Measurements from ENCODE around the gene PPP1R10. TPM values are rescaled to one million over a fixed set of nuclear protein-coding genes. Genes with fewer than 3 reads are reported as not detected.

PPP1R10 gene
- polyA plus RNA-seq, 10 donors, result 25.9 to 38.8 (median 29.8) TPM

DNA sequence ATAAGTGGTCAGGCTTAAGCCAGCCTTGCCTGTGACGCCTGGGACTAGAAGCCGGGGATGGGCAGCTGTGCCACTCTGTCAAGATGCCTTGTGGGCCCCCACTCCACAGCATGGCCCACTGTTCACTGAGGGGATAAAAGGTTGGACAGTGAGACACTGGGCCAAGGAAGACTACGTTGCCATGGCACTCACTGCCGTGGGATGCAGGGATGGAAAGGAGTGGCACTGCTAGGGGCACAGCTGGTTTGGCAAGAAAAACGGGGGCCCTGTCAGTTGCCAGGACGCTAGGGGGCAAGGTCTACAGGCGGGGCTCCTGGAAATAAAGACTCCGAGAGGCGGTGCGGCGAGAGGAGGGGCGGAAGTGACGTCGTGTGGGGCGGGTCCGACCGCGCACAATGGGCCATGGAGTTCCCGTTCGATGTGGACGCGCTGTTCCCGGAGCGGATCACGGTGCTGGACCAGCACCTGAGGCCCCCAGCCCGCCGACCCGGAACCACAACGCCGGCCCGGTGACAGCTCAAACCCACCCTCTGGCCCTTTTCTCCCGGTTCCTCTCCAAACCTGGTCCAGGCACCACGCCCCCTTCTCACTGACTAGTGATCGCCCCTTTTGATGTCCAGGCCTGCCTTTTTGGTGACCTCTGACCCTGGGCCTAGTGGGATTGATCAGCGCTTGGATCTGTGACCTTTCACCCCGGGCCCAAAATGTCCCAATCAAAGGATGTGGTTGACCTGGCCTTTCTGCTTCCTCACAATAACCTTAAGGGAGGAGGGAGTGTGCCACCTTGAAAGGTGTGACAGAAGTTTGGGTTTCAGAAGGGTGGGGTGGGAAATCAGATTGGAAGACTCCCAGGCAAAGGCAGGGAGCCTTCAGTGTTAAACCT lies 9.7 kb upstream of the PPP1R10 start, which contains the start of gene ATAT1:
TSS of gene ATAT1 (plus strand) at position 391 of the 883 bp plus-strand sequence.
- peak; percentile 78 to 96 (median 91) for DNase-seq

DNA sequence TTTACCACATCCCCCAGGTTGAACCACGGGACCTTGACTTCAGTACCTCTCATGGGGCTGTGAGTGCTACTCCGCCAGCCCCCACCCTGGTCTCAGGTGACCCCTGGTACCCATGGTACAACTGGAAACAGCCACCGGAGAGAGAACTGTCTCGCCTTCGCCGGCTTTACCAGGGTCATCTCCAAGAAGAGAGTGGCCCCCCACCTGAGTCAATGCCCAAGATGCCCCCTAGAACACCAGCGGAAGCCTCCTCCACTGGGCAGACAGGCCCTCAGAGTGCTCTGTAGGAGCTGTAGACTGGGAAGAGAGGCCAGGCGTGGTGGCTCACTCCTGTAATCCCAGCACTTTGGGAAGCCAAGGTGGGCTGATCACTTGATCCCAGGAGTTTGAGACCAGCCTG lies 8.5 kb upstream of the PPP1R10 start:
- DNase-seq, result no peak

GRCh38 chr6:30619561-30619960 lies 2.5 kb upstream of the PPP1R10 start:
- no peak for DNase-seq

DNA sequence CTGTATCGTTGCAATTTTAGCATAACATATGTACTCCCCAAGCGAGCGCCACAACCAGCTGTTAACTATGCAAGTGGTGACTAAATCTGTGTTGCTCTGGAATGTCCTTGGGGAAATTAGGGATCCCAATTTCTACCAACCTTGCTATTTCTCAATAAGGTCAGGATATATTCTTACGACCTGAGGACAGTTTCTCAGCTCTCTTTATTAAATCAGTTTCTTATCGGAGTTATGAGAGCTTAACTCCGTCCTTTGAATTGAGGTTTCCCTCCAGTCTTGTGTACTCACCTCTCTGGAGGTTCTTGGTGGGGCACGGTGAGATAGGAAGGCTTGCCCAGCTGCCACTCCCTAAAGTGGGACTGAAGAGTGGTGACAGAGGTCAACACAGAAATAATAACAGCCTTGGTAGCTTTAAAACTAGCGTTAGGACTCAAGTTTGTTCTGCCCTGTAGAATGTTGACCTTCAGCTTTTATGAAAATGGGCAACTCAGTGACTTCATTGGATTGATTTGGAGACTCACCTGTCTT lies 1.3 kb upstream of the PPP1R10 start:
- peak in 1 of 3 donors; percentile 11 for DNase-seq

GRCh38 chr6:30617565-30618269 lies 674 bp upstream of the PPP1R10 start, which contains the start of gene MRPS18B:
MRPS18B (plus strand) TSS chr6:30617840; CDS start chr6:30617866, 26 bp downstream.
- DNase-seq, result peak; percentile 99 to 100 (median 99)

DNA sequence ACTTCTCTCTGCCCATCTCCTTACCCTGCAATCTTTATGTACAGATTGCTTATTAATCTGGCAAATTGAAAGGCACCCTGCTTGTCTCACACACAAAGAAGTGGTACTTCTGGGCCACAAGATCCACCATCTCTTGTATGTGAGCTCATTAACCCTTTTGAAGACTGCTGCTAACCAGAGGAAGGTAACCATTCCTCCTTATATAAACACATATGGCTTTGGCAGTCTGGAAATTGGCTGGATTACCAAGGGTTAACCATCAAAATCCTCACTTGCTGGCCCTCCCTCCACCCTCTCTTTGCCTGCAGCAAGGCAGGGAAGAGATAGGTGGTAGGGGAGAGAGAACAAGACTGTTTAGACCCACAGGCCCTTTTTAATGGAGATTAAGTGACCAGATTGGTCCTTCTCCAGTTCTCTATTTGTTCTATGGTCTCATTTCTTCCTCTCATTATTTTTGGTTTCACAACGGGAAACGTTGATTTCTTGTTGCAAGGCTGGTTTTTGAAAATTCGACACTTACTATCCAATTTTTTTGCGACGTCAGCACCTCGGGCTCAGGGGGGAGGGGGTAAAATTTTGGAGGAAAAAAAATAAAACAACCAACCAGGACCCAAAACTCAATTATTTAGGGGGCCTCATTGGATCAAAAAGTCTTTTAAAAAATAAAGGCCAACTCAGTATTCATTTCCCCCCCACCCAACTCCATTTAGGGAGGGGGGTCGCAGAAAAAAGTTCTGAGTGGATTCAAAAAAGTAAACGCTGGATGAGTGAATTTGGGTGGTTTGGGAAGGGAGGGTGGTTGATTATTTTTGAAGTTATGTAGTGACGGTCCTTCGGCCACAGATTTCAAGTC lies 859 bp downstream of the PPP1R10 start:
- peak; percentile 49 to 86 (median 57) for DNase-seq

- DNase-seq, result peak; percentile 90 to 94 (median 90)
These were observed 1.7 kb downstream of the PPP1R10 start for GRCh38 chr6:30615219-30615957.

- peak; percentile 97 to 99 (median 98) for DNase-seq
These were observed 2.2 kb downstream of the PPP1R10 start for GRCh38 chr6:30614843-30615218.

DNA sequence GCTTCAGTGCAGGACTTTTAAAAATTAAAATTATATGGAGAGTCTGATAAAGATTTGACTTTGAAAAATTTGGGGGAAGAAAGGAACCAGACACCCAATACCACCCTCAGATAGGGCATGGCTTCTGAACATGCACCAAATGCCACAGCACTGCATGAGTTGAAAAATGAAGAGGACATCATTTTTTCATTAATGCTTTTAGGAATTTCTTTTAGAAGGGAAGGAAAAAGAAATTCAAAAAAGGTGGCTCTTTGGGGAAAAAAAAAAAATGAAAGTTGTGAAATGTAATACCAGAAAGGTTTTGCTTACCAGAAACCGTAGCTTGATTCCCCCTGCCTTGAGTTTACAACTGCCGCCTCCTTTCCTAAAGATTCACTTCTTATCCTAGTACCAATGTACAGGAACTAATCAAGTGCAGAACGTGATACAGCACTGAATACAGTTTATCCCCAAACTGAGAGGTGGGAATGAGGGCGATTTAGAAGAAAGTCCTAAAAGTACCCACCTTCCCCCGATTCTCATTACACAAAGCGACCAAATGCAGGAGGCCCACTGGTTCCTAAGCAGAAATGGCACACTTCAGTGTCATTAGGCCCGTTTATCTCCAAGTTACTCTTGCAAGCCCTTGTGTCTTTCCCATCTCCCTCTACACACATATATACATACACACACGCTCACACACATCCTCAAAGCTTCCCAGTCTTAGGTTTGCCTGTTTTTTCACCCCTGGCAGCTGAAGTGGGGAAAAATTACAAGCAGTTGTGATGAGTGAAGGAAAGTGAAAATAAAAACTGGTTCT lies 2.8 kb downstream of the PPP1R10 start:
- DNase-seq, result peak in 1 of 3 donors; percentile 28

DNA sequence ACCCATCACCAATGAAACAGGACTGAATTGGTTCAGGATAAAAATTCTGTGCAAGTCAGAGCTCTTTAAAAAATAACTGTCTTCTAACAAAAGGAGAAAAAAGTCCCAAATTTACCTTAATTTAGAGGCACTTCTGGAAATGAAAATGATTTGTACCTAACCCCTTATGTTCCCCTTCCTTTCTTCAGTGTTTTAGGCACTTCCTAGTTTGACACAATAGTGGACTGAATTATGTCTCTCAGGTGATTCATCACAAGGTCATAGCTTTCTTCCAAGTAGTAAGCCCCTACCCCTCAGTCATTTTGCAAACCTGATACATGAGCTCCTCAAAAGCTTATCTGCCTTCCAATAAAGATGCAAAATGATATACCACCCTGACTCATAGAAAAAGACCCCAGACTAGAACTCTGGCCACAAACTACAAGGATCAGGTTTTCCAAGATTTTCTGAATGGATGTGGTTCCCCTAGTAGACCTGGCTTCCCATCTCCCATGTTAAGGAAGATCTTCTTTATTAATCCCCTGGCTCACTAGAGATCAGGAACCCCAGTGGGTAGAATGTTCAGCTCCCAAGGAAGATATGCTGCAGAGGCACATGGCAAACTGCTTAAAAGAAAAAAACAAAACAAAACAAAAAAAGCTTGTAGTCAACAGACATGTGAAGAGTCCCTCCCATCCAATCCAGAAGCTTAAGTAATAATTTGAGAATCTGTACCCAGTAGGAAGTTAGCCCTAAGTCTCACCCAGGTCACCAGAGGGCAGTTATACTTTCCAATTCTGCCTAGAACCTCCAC lies 3.6 kb downstream of the PPP1R10 start:
- no peak for DNase-seq

DNA sequence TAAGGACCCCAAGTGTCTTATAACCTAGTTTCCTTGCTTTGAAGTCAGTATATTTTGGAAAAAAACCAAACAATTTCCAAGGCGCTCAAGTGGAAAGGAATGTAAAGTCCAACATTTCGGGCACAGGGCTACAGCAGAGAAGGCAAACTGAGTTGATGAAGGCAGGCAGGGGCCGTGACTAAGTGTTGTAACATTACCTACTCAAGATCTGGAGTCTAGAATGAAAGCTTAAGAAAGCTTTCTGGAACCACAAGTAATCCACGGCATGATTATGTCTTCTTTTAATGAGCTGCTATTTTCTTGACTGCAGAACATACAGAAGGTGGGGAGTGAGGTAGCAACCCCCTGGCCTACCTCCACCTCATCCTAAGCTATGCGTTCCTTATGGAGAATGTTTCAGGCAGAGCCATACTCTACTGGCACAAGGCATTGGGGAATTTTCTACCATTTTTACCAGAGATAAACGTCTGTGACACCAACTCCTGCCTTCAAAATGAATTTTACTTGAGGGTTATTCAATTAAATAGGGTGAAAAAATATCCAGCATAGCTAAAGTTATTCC lies 4.3 kb downstream of the PPP1R10 start:
- DNase-seq, result no peak

DNA sequence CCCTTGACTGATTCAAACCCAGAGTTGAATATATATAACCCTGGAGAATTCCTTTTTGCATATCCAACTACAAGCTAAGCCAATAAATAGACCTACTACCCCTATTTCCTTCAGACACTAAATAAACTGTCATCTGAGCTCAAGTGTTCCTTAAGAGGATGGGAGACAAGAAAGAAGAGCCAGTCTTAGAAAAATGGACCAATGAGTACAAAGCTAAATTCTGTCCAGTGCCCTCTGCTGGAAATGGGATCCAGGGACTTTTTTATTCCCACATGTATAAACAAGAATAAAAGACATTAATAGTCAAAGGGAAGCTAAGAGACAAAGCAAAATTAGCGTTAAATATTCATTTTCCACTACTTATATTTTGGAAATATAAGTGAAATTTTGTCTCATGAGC lies 4.8 kb downstream of the PPP1R10 start:
- DNase-seq, result no peak

GRCh38 chr6:30611856-30612194 lies 5.2 kb downstream of the PPP1R10 start:
- no peak for DNase-seq

- no peak for DNase-seq
These were observed 5.7 kb downstream of the PPP1R10 start for GRCh38 chr6:30611150-30611855.

DNA sequence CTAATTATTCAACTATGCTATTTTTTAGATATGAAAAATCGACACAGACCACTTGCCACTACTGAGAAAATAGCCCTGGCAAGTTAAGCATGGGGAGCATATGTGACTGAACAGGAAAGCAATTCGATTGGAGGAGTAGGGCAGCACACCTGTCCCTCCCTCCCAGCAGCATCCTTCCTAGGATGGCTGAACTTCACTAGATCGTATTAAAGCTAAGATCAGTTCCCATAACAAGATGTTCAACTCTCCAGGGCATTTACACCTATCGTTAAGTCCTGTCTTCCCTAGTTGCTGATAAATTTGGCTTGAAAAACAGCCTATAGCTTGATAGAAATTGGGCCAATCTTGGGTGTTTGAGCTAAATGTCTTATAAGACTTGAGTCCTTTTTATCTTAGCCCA lies 7.0 kb downstream of the PPP1R10 start:
- DNase-seq, result no peak

DNA sequence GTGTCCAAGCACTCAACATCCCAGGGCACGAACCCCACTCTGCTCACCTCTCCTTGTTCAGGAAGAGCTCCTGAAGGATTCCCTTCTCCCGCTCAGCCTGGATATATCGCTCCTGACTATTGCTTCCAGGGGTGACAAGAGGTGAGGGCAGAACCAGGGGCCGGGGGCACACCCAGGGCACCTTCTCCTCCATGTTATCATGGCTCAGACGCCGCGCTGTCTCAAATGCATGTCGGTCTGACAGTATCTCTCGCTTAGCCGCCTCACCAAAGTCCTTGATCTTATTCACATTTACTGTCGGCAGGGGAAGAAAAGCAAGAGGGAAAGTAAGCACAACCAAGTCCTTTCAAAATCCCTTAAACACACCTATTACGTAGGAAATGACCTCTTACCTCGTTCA lies 13.1 kb downstream of the PPP1R10 start:
- DNase-seq, result no peak

GRCh38 chr6:30601815-30602641 lies 15.0 kb downstream of the PPP1R10 start:
- no peak for DNase-seq

All from muscle of back (tissue), 11 donors.